Activated CD8-positive, alpha-beta memory T cell treated with anti-CD3 and anti-CD28 coated beads, Interleukin-2, amount 50 U/mL, for 4 hours (primary cell): ENCODE results near the gene AURKAIP1.
"Not testable (repeated sequence)": the region's sequence is repeated elsewhere in the genome, so short reads cannot be mapped to it uniquely, and the experiment has no call there.

Experiments used
- DNase-seq: peaks from one replicate; pipeline ENCODE4 v3.0.0-alpha.2; 2020

Gene AURKAIP1

DNA sequence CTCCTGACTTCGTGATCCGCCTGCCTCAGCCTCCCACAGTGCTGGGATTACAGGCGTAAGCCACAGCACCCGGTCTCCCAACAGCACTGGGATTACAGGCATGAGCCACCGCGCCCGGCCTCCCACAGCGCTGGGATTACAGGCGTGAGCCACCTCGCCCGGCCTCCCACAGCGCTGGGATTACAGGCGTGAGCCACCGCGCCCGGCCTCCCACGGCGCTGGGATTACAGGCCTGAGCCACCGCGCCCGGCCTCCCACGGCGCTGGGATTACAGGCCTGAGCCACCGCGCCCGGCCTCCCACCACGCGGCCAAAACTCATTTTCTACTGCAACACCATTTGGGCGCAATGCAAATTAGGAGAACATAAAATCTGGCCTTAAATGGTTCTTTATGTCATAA lies 10.3 kb upstream of the AURKAIP1 start:
- not testable (repeated sequence) for DNase-seq

GRCh38 chr1:1381294-1381693 lies 6.3 kb upstream of the AURKAIP1 start:
- DNase-seq = no peak

DNA sequence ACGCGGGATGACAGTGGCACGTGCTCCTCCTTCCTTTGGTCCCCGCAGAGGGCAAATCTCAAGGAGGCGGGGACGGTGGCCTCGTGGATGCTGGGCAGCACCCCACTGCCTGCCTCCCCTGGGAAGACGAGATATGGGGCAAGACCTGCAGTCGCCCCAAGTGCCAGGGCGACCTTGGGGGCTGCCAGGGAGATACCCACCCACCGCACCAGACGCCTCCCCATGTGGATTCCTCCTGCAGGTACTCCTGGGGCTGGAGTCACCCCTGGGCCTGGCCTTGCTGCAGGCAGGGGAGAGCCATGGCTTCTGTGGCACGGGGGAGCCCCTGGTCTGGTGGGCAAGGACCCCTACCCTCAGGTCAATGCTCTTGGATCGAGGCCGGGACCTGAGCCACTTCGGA lies 5.9 kb upstream of the AURKAIP1 start:
- DNase-seq = no peak

- DNase-seq = no peak
These were observed 2.7 kb upstream of the AURKAIP1 start for GRCh38 chr1:1377540-1378205.

DNA sequence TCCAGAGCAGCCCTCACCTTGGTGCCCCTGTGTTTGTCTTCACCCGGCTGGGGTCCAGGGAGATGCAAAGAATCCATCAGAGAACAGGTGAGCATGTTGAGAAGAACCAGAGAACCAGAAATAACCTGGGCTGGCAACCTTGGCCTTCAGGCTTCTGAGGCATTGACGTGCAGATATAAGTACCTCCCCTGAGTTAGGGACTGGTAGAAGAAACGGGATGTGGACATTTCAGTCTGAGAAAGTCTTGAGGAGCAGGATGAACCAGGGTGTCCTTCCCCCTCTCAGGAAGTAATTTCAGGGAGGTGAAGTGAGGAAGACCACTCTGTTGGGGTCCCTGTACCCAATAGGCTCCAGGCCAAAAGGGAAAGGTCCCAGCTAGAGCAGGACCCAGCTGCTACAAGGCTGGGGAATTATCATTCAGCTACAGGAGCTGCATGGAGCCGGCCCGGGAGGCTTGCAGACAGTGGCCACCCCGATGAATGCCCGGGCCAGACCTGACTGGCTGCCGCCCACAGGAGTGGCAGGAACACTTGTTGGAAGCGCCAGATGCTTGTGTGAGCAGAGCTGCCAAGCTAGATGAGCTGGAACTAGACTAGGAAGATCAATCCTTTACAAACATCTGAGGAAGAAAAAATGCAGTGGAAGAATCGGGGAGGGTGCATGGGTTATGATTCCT lies 1.7 kb upstream of the AURKAIP1 start:
- DNase-seq = no peak

GRCh38 chr1:1374589-1374928 lies 448 bp downstream of the AURKAIP1 start:
- no peak for DNase-seq

- no peak for DNase-seq
These were observed 1.0 kb downstream of the AURKAIP1 start for GRCh38 chr1:1373815-1374588.

DNA sequence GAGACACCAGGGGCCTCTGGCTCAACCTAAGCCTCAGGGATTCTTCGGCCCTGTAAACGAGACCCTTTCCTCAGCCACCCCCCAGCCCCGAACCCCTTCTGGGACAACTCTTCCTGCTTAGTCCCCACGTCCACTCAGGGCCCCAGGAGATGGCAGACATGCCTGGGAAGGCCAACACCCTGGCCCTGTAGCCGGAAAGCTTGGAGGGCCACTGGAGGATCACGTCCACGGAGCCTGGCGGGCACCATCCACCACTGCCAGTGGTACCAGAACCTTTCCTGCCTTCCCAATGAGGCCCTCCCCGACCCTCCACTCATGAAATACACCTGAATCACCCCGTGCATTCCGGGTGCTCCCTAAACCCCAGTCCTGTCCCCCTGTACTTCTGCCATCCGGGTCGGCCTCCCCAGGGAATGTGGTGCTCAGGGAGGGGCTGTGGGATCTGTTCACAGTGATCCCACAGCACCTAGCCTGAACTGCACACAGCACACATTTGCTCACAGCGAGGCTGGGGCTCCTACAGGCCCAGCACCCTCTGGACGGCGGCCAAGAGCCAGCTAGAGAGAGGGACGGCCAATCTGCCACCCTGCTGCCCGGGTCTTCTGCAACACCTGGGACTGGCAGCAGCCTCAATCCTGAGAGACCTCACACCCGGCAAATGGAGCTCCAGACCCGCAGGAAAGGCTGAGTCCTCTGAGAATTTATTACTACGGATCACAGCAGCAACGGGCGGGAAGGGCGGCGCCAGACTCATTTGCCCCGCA lies 1.8 kb downstream of the AURKAIP1 start:
- DNase-seq = no peak

DNA sequence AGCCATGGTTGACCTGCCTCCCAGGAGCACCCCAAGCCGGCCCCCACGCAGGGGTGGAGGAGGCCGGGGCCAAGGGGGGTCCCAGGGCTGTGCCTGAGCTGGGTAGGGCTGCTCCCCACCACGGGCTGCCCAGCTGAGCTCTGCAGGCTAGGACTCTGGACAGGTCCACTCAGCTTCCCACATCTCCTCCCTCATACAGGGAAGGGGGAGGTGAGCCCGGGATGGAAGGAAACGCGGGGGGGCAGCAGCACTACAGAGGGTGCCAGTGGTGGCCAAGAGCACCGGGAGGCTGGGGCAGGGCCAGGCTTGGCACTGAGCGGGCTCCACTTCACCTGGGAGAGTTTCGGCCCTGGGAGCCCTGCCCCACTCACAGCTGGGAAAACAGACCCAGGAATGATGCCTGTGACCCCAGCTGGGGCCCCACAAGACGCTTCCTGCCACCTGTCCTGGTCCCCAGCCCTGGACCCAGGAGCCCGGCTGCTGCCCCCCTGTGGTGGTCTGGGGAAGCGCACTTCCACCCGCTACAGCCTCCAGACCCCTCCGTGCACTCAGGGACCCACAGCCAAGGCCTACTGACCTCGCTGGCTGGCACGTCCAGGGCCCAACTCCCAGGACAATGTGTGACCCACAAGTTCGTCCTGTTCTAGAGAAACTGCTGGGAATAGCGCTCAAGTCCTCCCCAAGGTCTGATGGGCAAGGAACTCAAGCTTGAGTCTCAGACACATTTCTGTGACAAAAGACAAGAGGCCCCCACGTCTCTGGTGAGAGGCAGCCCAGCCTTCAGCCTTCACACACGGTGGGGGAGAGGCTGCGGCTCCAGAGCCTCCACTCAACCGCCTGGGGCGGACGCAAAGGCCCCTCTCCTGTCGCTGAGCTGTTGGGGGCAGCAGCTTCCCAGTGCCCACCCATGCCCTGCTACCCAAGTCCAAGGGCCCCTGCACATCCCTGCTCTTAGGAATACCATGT lies 3.0 kb downstream of the AURKAIP1 start:
- DNase-seq = peak; percentile 80

DNA sequence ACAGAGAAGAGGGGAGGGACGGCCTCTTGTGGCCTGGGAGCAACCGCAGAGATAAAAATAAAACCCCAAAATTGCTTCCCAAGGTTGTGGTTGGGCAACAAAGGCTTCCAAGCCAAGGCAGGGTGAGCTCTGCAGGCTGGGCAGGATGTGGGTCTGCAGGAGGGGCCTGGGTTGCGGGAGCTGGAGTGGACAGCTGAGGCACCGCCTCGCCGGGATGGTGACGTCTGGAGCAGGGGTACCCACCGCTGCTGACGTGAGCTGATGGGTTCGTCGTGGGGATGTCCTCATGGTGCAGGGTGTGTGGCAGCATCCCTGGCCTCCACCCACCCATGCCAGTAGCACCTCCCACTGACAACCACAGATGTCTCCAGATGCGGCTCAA lies 3.7 kb downstream of the AURKAIP1 start:
- peak; percentile 50 for DNase-seq

- no peak for DNase-seq
These were observed 4.2 kb downstream of the AURKAIP1 start for GRCh38 chr1:1370771-1371300.

GRCh38 chr1:1370094-1370493 lies 4.9 kb downstream of the AURKAIP1 start:
- DNase-seq = not testable (repeated sequence)

- DNase-seq = no peak
These were observed 7.7 kb downstream of the AURKAIP1 start for GRCh38 chr1:1367315-1367714.

- DNase-seq = no peak
These were observed 8.3 kb downstream of the AURKAIP1 start for GRCh38 chr1:1366699-1367066.

DNA sequence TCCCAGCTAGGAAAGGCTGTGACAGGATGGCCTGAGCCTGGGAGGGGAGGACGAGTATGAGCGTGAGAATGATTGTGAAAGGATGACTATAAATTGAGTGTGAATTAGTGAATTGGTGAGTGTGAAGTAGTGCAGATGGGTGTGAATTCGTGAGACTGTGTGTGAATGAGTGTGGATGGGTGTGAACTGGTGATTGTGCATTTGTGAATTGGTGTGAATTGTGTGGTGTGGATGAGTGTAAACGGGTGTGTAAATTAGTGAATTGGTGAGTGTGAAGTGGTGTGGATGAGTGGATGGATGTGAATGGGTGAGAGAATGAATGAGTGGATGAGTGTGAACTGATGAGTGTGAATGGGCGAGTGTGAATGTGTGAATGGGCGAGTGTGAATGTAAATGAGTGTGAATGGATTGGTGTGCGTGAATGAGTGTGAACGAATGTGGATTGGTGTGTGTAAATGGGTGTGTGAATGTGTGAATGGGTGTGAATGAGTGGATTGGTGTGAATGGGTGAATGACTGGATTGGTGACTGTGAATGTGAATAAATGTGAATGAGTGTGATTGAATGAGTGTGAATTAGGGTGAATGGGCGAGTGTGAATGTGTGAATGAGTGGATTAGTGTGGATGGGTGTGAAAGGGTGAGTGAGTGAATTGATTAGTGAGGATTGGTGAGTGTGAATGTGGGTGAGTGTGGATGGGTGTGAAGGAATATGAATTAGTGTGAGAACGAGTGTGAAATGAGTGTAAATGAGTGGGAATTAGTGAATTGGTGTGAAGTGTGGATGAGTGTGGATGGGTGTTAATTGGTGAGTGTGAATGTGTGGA lies 8.9 kb downstream of the AURKAIP1 start:
- no peak for DNase-seq

DNA sequence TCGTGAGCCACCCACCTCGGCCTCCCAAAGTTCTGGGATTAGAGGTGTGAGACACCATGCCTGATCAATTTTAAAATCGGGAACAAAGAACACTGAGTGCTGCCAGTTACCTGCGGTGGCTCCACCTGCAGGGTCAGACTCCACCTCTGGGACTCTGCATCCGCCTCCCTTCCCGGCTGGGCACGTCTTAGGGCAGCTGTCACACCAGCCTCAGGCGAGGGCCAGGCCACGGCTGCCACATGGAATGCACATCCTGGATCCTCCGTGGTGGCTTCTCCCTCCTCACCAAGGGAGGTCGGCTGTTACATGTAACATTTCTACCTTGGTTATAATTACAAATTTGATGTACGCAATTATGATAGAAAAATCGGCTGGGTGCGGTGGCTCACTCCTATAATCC lies 10.7 kb downstream of the AURKAIP1 start:
- no peak for DNase-seq

- no peak for DNase-seq
These were observed 13.0 kb downstream of the AURKAIP1 start for GRCh38 chr1:1361982-1362423.

DNA sequence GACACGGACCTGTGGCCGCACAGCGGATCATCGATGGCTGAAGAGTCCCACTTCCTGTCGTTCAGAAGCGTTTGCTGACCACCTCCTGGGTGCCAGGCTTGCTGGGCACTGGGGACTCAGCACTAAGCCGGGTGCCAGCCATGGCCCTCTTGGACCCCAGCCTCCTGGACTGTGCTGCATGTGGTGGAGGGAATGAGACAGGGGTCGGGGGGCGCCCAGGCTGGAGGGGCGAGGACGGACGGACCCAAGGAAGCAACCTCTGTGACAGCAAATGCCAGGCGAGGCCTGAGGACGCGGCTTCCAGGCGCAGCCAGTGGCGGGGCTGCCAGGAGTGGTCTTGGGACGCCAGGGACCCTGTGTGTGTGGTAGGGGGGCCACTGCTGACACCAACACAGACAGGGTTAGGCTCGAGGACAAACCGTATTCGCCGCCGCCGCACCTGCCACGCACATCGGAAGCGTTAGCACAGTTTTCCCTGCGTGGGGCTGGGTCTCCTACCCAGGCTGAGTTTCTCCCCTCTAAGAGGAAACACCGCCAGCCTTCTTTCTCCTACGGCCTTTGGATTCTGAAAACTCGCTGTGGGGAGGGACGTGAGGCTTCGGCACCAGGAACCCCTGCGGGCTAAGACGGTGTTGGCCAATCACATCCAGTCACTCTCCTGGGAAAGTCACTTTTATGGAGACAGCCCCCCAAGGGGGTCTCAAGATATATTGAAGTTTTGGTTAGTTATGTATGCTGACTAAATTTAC lies 13.6 kb downstream of the AURKAIP1 start:
- no peak for DNase-seq

DNA sequence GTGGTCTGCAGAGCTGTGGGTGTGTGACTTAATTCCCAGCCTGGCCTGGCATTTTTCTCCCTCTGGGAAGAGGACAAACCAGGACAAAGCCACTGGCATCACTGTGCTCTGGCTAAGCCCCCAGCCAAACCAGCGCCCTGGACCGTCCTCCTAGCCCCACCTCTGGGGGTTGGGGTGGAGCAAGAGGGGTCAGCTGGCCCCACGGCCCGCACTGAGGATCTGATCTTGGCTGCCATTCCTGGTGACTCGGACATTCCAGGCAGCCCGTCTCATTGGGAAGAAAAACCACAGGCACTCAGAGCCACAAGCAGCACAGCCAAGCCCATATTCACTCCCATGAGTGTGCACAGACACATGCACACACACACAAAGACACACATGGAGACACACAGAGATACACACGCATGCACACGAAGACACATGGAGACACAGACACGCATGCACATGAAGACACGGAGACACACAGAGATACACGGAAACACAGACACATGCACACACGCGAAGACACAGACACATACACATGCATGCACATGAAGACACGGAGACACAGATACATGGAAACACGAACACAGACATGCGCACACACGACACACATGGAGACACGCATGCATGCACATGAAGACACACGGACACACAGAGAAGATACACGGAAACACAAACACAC lies 14.4 kb downstream of the AURKAIP1 start:
- no peak for DNase-seq
